Measurements from ENCODE around the gene ZNF892. TPM values are rescaled to one million over a fixed set of nuclear protein-coding genes. Genes with fewer than 3 reads are reported as not detected.
"Not testable (repeated sequence)": the region's sequence is repeated elsewhere in the genome, so short reads cannot be mapped to it uniquely, and the experiment has no call there.

The ZNF892 gene
- total RNA-seq, 4 donors from 2014 or later = 5.6 to 14.0 (median 7.7) TPM

- Histone ChIP-seq H3K4me3 (no peak overlapping the region), H3K4me1 (no peaks in the 10 kb centered on the region), H3K9me3 (peaks cover 0 to 77% (median 0%) of the 10 kb centered on the region in 3 donors), H3K27ac (no peak overlapping the region), H3K36me3 (no peaks in the 10 kb centered on the region), H3K27me3 (no peaks in the 10 kb centered on the region)
- WGBS, 2 donors (ENCODE audit: low coverage in 1 of 2) = 87 to 89% methylated on average over 4 to 5 of the region's 5 CpGs
- ATAC-seq = no peak
- TF ChIP-seq POLR2AphosphoS5 (IDR thresholded peaks at IDR 0.05) = no peak
- no peak for TF ChIP-seq POLR2A (IDR thresholded peaks at IDR 0.05)
- TF ChIP-seq EP300 (IDR thresholded peaks at IDR 0.05) = no peak
- TF ChIP-seq, protein P1, sequence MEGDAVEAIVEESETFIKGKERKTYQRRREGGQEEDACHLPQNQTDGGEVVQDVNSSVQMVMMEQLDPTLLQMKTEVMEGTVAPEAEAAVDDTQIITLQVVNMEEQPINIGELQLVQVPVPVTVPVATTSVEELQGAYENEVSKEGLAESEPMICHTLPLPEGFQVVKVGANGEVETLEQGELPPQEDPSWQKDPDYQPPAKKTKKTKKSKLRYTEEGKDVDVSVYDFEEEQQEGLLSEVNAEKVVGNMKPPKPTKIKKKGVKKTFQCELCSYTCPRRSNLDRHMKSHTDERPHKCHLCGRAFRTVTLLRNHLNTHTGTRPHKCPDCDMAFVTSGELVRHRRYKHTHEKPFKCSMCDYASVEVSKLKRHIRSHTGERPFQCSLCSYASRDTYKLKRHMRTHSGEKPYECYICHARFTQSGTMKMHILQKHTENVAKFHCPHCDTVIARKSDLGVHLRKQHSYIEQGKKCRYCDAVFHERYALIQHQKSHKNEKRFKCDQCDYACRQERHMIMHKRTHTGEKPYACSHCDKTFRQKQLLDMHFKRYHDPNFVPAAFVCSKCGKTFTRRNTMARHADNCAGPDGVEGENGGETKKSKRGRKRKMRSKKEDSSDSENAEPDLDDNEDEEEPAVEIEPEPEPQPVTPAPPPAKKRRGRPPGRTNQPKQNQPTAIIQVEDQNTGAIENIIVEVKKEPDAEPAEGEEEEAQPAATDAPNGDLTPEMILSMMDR (IDR thresholded peaks at IDR 0.05) = no peak
Measured at GRCh38 chr2:95234286-95234785, 27.0 kb downstream of the ZNF892 start.

DNA sequence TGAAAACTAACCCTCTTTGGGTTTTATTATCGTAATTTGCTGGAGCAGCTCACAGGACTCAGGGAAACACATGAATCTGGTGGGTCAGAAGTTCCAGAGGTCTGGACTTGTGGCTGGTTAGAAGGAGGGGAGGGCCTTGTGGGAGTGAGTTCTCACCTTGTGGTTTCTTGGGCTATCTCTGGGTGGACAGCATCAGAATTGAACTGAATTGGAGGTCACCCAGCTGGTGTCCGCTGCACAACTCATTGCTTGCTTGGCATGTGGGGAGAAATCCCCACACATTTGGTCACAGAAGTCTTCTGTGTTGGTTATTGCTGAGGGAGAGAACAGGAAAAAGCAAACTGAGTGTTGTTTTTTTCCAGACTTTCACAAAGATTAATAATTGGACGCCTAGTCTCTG is 27.5 kb downstream of the ZNF892 start:
- no peaks in the 10 kb centered on the region for H3K36me3 ChIP-seq
- TF ChIP-seq, protein P1 (IDR thresholded peaks at IDR 0.05) = no peak
- no peak for TF ChIP-seq EP300 (IDR thresholded peaks at IDR 0.05)
- no peak for TF ChIP-seq POLR2AphosphoS5 (IDR thresholded peaks at IDR 0.05)
- no peak for TF ChIP-seq POLR2A (IDR thresholded peaks at IDR 0.05)
- no peak overlapping the region for H3K27ac ChIP-seq
- H3K4me3 ChIP-seq = no peak overlapping the region
- no peaks in the 10 kb centered on the region for H3K4me1 ChIP-seq
- peaks cover 0 to 77% (median 0%) of the 10 kb centered on the region in 3 donors for H3K9me3 ChIP-seq
- no peak for ATAC-seq
- H3K27me3 ChIP-seq = no peaks in the 10 kb centered on the region
- WGBS, 2 donors (ENCODE audit: low coverage in 1 of 2) = 93 to 94% methylated on average over 3 of the region's 3 CpGs

- ATAC-seq = no peak
- TF ChIP-seq EP300 (IDR thresholded peaks at IDR 0.05) = no peak
- TF ChIP-seq POLR2A (IDR thresholded peaks at IDR 0.05) = no peak
- TF ChIP-seq, protein P1 (IDR thresholded peaks at IDR 0.05) = no peak
- TF ChIP-seq POLR2AphosphoS5 (IDR thresholded peaks at IDR 0.05) = no peak
Measured at GRCh38 chr2:95238131-95238530, 30.8 kb downstream of the ZNF892 start.

GRCh38 chr2:95240091-95240490 is 32.8 kb downstream of the ZNF892 start:
- no peak for ATAC-seq
- Histone ChIP-seq H3K27ac (no peak overlapping the region), H3K27me3 (no peaks in the 10 kb centered on the region), H3K9me3 (peaks cover 0 to 68% (median 0%) of the 10 kb centered on the region in 3 donors), H3K36me3 (no peaks in the 10 kb centered on the region), H3K4me3 (no peak overlapping the region), H3K4me1 (no peaks in the 10 kb centered on the region)
- 67 to 100% methylated on average over 1 to 3 of the region's 5 CpGs for WGBS, 2 donors (ENCODE audit: low coverage in 1 of 2)
- TF ChIP-seq EP300 (IDR thresholded peaks at IDR 0.05) (no peak), POLR2AphosphoS5 (IDR thresholded peaks at IDR 0.05) (no peak), POLR2A (IDR thresholded peaks at IDR 0.05) (no peak)
- TF ChIP-seq, protein P1 (IDR thresholded peaks at IDR 0.05) = no peak

More at GRCh38 chr2:95238131-95238530, 30.8 kb downstream of the ZNF892 start:
- Histone ChIP-seq H3K4me3 (no peak overlapping the region), H3K27ac (no peak overlapping the region), H3K27me3 (no peaks in the 10 kb centered on the region), H3K9me3 (peaks cover 0 to 84% (median 0%) of the 10 kb centered on the region in 3 donors), H3K36me3 (no peaks in the 10 kb centered on the region), H3K4me1 (no peaks in the 10 kb centered on the region)

DNA sequence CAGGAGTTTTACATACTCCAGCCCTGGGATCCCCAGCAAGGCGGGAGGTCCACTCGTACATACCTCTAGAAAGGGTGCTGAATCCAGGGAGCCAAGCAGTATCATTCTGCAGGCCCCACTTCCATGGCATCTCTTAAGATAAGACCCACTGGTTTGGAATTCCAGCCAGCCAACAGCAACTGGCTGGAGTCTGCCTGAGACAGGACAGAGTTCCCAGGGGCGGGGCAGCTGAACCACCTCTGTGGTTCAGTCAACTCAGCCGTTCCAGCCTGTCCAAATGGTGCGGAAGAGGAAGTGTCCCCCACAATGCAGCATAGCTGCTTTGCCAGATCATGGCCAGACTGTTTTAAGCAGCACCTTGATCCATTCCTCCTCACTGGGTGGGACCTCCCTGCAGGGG is 33.2 kb downstream of the ZNF892 start:
- no peak overlapping the region for H3K4me3 ChIP-seq
- H3K4me1 ChIP-seq = no peaks in the 10 kb centered on the region
- H3K27me3 ChIP-seq = no peaks in the 10 kb centered on the region
- no peaks in the 10 kb centered on the region for H3K36me3 ChIP-seq
- TF ChIP-seq EP300 (IDR thresholded peaks at IDR 0.05) = no peak
- no peak for TF ChIP-seq POLR2AphosphoS5 (IDR thresholded peaks at IDR 0.05)
- no peak for TF ChIP-seq POLR2A (IDR thresholded peaks at IDR 0.05)
- TF ChIP-seq, protein P1 (IDR thresholded peaks at IDR 0.05) = no peak
- H3K27ac ChIP-seq = no peak overlapping the region
- ATAC-seq = no peak
- peaks cover 0 to 68% (median 0%) of the 10 kb centered on the region in 3 donors for H3K9me3 ChIP-seq
- WGBS, 2 donors (ENCODE audit: low coverage in 1 of 2) = 100% methylated on average over 1 of the region's 5 CpGs; no CpG with 5 or more reads in 1 of the 2 donors

DNA sequence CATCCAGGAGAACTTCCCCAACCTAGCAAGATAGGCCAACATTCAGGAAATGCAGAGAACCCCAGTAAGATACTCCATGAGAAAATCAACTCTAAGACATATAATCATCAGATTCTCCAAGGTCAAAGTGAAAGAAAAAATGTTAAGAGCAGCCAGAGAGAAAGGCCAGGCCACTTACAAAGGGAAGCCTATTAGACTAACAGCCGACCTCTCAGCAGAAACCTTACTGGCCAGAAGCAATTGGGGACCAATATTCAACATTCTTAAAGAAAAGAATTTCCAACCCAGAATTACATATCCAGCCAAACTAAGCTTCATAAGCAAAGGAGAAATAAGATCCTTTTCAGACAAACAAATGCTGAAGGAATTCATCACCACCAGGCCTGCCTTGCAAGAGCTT is 34.8 kb downstream of the ZNF892 start:
- ATAC-seq, H3K27ac ChIP-seq, H3K4me3 ChIP-seq, H3K36me3 ChIP-seq, H3K27me3 ChIP-seq, H3K4me1 ChIP-seq: not testable (repeated sequence)
- 85 to 100% methylated on average over 1 of the region's 1 CpG for WGBS, 2 donors (ENCODE audit: low coverage in 1 of 2)
- H3K9me3 ChIP-seq = peaks cover 0 to 78% (median 0%) of the 10 kb centered on the region in 3 donors

Measured in gastroesophageal sphincter (tissue), 4 donors.